Right forelimb (tissue), 1 donor: ENCODE results near the gene AFMID.

Experiments
- DNase-seq: peaks from one replicate; pipeline ENCODE4 v3.0.0-alpha.2; 2018

The AFMID gene

DNA sequence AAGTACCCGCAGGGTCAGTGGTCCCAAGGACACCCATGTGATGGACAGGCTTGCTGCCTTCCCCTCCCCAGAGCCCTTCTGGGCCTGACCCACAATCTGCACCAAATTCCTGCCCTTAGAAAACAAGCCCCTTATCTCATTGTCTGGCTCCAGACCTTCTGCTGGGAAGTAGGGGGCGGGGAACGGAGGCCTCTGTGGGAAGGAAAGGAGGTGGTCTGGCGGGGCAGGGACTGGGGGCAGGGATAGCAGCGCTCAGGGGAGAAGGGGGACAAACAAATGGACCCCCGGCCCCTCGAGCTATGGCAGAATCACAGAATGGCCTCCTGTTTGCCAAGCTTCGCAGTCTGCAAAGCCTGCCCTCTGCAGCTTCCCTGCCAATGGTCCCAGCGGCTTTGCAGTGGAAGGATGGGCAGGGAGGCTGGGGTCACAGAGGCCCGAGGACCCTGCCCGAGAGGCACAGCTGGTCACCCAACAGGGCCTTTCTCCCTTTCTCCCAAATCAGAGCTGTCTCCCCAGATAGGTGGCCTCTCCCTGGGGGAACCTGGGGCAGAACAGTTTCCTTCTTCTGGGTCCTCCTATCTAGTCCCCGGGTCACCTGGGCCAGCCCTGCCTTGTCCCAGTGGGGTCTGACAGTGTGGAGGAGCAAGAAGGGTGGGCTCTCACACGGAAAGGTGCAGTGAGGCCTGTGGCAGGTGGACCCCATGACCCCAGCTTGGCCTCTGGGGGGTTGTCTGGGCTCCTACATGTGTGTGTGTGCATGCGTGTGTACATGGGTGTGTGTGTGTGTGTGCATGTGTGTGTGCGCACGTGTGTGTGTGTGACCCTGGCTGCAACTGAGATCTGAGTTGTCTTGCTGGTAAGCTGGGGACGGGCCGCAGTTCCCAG, 69.8 kb downstream of the AFMID start:
- DNase-seq: no peak
